CMK (cell line): Measurements from ENCODE around the gene AGO3.
A peak's percentile ranks its signal among the peaks of the same experiment; 100 is the strongest.

ENCODE experiments used
- DNase-seq: peaks from one replicate; pipeline ENCODE4 v3.0.0-alpha.2; 2010; ENCODE audit warnings: low read depth

The AGO3 gene

DNA sequence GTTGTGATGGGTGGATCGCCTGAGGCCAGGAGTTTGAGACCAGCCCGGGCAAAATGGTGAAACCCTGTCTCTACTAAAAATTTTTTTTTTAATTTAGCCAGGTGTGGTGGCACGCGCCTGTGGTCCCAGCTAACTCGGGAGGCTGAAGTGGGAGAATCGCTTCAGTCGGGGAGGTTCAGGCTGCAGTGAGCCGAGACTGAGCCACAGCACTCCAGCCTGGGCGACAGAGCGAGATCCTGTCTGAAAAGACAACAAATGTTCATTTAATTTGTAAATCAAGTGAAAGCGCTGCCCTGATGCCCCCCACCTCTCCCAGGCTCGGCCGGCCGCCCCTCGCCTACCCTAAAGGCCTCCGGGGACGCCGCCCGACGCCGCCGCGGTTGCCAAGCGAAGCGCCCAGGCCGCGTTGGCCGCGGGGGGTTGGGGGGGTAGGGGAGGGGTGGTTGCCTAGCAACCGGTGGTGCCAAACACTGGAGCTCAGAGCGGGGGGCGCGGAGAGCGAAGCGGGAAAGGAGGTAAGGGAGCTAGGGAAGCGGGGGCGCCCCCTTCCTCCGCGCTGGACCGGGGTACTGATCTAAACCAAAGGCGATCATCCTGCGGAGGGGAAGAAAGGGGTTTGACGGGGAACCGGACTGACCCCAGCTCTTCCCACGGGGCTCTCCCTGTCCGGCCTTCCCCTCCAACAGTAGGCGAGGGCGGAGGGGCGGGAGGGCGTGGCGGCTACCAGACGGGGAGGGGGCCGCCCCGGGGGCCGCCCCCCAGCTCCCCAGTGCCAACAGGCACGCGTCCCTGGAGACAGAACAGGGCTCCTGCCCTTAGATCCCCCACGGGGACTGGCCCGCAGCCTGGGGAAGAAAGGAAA is 153.0 kb downstream of the AGO3 start, which contains the start of gene TEKT2:
TEKT2 (plus strand) TSS at position 460 of the 862 bp plus-strand sequence. CDS start 828 bp downstream, outside the sequence.
- DNase-seq: peak; percentile 45

DNA sequence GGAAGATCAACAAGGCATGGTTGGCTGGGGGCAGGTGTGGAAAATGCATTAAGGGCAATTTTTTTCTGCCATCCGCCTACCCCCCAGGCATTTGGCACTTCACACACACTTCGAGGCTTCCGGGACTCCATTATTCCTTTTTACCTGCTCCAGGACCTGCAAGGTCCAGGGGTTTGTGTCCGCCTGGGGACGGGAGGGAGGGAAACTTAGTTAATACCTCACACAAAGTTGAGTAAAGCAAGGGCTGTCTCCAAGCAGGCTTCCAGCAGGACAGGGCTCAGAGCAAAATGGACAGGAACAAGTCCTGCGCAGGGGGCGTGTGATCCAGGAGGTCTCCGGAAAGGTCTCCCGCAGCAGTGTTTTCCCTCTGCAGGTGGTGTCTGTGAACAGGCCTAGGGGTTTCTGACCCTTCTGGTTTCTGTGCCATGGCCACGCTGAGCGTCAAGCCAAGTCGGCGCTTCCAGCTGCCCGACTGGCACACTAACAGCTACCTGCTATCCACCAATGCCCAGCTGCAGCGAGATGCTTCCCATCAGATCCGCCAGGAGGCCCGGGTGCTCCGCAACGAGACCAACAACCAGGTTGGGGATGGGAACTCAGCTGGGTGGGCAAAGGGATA is 153.7 kb downstream of the AGO3 start:
- DNase-seq: no peak

DNA sequence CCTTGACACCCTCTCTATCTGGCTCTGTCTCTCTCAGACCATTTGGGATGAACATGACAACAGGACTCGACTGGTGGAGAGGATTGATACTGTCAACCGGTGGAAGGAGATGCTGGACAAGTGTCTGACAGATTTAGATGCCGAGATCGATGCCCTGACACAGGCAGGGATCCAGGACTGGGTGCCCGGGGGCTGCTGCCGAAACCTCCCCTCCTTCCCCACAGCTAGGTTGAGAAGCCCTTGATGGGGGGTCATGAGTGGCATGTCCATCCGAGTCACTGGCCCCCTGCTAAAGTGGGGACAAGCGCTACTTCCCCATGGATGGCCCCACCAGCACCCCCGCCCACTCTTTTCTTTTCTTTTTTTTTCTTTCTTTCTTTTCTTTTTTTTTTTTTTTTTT is 154.2 kb downstream of the AGO3 start:
- DNase-seq: no peak

DNA sequence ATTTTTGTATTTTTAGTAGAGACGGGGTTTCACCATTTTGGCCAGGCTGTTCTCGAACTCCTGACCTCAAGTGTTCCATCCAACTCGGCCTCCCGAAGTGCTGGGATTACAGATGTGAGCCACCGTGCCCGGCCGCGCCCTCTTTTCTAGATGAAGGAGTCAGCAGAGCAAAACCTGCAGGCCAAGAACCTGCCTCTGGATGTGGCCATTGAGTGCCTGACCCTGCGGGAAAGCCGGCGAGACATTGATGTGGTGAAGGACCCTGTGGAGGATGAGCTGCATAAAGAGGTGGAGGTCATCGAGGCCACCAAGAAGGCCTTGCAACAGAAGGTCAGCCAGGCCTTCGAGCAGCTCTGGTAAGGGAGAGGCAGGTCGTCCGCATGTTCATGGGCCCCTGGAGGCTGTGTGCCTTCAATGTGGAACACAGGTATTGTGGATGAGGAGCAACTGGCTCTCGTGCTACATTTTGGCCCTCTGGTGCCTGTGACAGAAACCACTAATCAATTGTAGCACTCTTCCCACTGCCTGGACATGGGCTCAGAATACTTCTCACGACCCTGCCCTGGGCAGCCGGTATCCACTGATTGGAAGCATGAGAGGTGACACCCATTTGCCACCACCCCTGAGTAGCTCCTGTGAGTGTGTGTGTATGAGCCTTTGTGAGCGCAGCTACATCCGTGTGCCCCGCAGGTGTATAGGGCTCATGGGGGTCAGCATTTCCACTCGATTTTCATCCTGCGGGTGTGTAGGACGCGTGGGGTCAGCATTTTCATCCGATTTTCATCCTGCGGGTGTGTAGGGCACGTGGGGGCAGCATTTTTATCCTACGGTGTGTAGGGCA is 155.0 kb downstream of the AGO3 start:
- no peak for DNase-seq

DNA sequence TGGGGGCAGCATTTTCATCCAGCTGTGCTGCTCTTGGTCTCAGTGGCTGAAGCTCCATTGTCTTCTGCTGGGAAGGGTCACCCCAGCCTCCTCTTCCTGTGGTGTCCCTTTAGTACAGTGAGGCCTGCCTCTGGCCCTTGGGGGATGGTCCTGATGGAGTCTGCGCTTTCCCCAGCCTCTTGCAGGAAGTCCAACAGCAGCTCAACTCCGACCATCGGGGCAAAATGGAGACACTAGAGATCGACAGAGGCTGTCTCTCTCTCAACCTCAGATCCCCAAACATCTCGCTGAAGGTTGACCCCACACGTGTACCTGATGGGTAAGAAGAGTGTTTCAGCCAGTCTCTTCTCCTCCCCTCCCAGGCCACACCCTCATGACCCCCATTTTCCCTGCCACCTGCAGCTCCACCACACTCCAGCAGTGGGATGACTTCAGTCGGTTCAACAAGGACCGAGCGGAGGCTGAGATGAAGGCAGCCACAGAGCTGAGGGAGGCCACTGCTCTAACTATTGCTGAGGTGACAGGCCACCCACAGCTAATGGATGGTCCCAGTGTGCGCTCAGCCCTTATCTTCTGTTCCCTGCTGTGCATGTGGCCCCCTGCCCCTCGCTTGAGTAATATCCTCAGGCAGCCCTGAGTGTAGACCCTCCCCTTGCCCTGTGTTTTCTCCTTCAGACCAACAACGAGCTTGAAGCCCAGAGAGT is 155.8 kb downstream of the AGO3 start:
- no peak for DNase-seq

DNA sequence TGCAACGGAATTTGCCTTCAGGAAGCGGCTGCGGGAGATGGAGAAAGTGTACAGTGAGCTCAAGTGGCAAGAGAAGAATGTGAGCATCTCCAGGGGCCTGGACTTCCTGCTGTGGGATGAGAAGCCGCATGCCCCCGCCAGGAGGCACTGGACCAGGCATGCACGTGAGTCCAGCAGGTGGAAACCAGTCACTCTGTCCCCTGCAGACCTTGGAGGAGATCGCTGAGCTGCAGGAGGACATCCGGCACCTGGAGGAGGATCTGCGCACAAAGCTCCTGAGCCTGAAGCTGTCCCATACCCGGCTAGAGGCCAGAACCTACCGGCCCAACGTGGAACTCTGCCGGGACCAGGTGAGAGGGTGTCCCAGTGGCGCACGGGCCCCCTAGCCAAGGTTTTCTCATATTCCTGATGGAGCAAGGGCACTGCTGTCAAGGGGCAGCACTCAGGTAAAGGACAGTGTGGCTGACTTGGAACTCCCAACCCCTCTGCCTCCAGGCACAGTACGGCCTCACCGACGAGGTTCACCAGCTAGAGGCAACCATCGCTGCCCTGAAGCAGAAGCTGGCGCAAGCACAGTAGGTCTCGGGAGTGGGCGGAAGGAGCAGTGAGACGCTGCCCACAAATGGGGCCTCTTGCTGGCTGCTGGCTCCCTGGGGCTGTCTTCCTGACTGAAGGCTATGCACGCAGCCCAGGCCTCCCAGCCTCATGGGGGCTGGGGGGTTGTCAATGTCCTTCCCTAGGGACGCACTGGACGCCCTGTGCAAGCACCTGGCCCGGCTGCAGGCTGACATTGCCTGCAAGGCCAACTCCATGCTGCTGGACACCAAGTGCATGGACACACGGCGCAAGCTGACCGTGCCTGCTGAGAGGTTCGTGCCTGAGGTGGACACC is 156.6 kb downstream of the AGO3 start:
- DNase-seq: no peak

DNA sequence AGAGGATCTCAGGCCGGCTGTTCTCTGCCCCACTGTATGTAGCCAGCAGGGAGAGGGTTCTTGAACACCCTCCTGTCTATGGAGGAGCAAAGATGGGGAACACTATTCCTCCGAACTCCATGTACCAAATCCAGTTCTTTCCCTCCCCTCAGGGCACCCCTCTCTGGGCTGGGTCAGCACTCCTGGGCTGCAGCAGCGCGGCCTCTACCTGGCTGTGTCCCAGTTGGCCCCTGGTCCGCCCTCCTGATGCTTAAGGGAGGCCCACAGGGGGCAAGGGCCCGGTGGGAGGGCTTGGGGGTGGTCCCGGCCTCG is 157.3 kb downstream of the AGO3 start:
- no peak for DNase-seq

DNA sequence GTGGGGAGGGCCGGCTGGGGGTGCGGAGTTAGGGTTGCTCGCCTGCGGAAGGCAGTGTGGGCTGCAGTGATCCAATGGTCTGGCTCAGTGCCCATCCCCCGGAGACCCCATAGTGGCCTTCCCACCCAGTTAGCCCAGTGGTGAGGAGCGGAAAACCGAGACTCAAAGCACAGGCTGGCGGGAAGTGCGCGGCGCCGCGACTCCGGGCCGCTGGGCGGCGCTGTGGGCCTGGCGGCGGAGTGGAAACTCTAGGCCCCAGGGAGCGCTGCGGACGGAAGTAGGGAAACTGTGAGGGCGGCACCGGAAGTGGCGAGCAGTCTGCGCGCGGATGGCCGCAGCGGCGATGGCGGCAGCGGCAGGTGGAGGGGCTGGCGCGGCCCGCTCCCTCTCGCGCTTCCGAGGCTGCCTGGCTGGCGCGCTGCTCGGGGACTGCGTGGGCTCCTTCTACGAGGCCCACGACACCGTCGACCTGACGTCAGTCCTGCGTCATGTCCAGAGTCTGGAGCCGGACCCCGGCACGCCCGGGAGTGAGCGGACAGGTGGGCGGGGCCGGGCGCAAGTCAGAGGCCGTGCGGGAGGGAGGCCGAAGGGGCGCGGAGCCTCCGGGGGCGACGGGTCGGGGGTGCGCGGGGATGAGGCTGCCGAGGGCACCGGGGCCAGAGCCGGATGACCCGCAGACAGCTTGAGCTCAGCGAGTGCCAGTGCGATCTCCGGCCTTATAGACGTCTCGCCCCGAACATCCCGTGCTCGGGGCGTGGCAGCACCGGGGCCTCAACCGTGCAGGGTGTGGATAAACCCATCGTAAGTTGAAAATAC is 157.9 kb downstream of the AGO3 start, which contains the start of gene ADPRS:
ADPRS (plus strand) TSS at position 316 of the 816 bp plus-strand sequence; CDS start at position 329, 13 bp downstream.
- peak; percentile 91 for DNase-seq

DNA sequence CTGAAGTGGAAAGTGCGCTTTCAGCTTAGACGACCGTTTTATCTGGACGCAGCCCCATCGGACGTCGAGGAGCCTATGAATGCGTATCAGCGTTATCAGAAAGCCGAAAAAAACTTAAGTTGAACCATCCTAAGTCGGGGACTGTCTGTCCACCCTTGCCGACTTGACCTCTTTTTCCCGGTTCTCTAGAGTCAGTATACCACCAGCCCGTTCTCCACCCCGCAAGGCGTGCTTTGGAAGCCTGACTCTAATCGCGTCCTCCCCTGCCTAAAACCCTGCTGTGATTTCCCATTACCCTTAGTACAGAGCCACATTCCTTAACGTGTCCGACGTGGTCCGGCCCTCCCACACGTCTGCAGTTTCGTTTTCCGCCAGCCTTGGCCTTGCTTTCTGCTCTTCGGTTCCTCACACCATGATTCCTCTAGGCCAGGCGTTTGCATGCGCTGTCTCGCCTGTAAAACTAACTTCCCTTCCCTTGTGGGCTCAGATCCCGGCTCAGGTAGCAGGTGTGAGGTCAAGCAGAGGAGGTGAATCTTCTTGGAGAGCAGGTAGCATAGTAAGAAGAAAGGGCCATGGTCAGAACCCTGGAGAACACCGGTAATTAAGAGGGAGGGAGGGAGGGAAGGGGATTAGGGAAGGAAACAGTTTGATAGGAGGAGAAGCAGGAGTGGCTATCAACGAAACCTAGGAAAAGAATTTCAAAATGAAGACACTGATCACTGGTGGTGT is 158.7 kb downstream of the AGO3 start:
- DNase-seq: no peak

DNA sequence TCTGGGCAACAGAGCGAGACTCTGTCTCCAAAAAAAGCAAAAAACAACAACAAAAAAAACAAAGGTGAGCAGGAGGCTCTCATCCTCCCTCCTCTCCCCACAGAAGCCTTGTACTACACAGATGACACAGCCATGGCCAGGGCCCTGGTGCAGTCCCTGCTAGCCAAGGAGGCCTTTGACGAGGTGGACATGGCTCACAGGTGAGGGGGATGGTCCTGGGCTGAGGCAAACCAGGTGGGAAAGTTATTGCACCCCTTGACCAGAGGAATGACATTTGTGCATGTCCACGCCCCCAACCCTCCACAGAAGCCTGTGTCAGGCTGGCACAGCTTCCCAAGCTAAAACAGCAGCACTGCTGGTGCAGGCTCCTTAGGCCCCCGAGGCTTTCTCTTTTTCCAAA is 160.2 kb downstream of the AGO3 start:
- DNase-seq: no peak

DNA sequence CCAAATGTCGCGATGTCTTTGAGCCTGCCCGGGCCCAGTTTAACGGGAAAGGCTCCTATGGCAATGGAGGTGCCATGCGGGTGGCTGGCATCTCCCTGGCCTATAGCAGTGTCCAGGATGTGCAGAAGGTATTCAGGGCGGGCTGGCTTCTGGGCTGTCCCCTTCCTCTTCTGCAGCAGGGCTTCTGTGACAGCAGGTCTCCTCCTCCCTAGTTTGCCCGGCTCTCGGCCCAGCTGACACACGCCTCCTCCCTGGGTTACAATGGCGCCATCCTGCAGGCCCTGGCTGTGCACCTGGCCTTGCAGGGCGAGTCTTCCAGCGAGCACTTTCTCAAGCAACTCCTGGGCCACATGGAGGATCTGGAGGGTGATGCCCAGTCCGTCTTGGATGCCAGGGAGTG is 160.8 kb downstream of the AGO3 start:
- no peak for DNase-seq

DNA sequence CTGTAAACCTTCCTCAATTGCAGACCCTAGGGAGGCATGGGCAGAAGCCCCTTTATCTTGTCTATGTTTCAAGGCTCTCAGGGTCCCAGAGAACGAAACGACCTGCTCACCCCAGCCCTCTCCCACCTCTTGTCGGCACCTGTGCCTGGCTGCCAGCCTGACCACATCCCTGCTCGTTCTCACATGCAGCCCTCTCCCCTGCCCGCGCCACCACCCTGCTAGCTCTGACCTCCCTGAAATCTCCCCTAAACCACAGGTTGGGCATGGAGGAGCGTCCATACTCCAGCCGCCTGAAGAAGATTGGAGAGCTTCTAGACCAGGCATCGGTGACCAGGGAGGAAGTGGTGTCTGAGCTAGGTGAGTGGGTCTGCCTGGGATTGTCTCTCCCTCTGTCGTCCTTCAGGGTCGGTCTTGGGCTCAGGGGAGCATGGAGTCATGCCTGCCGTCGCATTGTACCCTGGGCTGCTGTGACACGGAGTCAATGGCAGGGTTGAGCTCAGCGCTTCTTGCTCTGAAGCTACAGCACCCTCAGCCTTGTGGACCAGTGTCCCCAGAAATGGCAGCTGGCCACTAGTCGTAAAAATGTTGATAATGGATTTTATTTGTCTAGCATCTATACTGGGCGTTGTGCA is 161.4 kb downstream of the AGO3 start:
- DNase-seq: no peak

DNA sequence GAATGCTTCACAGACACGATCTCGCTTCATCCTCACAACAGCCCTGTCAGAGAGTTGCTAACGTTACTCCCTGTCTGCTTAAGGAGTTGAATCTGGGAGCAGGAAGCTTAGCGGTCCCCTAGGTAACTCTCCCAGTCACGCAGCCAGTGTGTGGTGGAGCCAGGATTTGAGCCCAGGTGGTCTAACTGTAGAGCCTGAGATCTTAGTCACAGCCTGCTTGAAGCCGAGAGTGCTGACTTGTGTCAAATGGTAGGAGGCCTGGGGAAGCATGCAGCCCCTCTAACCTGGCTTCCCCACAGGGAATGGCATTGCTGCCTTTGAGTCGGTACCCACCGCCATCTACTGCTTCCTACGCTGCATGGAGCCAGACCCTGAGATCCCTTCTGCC is 161.9 kb downstream of the AGO3 start:
- DNase-seq: no peak

DNA sequence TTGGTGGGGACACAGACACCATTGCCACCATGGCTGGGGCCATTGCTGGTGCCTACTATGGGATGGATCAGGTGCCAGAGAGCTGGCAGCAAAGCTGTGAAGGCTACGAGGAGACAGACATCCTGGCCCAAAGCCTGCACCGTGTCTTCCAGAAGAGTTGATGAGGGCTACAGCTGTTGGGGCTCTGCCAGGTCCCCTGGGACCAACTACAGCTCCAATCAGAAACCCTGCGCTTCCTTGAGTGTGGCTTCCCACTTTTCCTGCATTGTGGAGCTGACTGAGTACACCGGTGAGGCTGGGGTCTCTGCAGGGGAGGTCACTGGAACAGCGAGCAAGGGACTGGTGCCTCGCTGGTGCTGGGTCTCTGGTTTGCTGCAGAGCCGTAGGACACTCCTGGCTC is 162.3 kb downstream of the AGO3 start:
- no peak for DNase-seq

DNA sequence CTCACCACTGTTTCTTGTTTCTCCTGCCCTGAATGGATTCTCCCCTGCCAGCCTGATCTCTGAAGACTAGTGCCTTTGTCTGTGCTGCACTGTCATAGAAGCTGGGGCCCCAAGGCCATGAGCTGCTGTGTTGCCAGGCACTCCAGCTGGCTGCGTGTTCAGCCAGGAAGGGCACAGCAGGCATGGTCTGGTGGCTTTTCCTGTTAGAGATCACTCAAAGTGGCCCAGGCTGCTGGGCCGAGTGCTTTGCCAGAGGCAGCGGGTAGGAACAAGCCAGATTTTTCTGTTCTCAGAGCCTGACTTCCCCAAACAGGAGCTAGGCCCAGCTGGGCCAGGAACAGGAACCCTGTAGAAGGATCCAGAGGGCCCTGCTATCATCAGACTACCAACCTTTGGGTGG is 163.0 kb downstream of the AGO3 start:
- no peak for DNase-seq

DNA sequence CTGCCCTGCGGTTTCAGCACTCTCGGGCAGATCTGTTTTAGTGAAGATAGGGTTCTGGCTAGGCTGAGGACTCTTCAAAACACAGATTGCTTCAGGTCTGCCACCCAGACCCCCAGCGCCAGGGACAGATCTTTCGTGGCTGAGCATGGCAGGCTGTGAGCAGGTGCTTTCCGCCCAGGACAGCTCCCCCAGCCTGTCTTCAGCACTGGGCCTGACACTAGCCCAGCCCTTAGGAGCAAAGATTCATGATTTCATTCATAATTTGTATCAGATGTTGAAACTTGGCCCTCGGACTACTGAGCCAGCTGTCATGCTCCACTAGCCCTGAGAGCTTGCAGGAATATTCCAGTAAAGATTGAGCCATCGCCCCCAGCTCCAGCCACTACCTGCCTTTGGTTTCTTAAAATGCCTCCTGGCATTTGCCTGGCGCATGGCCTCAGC is 163.7 kb downstream of the AGO3 start:
- no peak for DNase-seq

DNA sequence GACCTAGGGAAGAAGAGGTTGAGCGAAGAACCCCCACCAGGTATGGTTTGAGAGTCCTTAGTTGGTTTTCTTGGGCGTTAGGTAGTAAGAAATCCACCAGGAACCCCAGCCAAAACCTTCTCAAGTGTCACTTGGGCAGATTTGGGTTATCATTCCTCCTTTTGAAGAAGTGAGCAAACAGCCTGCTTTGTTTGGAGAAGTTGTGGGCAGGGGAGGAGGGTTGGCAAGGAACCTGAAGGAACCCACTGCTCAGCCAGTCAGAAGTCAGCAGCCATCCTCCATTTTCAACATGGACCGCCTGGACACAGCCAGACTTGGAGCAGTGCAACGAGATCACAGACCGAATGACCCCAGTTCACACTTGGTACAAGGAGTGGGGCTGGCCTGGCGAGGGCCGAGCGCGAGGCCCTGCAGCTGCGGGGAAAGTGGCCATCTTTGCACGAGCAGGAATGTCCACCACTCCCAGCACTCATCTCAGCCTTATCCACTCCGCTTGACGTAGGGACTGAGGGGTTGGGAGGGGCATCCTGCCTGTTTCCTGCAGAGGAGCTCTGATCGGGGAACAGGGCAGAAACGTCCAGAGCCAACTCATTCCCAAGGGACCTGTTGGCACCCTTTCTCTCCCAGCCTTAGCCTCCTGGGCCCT is 165.0 kb downstream of the AGO3 start:
- no peak for DNase-seq
